GM23248 (cell line): ENCODE measurements around the gene CRHR2.

Source experiments
- EZH2 ChIP-seq: fragments of 200-600 bp; sonication (generic); IDR thresholded peaks from 2 replicates; pipeline ENCODE4 v1.6.1; 2018; ENCODE audit warnings: antibody characterized with exemption, mild to moderate bottlenecking; ENCODE audit not compliant: insufficient read depth, poor library complexity, severe bottlenecking
- EZH2phosphoT487 ChIP-seq: fragments of 200-600 bp; sonication (generic); IDR thresholded peaks from 2 replicates; pipeline ENCODE4 v1.6.1; 2018; ENCODE audit warnings: antibody characterized with exemption, moderate library complexity, mild to moderate bottlenecking, low read depth; ENCODE audit not compliant: insufficient read depth

DNA sequence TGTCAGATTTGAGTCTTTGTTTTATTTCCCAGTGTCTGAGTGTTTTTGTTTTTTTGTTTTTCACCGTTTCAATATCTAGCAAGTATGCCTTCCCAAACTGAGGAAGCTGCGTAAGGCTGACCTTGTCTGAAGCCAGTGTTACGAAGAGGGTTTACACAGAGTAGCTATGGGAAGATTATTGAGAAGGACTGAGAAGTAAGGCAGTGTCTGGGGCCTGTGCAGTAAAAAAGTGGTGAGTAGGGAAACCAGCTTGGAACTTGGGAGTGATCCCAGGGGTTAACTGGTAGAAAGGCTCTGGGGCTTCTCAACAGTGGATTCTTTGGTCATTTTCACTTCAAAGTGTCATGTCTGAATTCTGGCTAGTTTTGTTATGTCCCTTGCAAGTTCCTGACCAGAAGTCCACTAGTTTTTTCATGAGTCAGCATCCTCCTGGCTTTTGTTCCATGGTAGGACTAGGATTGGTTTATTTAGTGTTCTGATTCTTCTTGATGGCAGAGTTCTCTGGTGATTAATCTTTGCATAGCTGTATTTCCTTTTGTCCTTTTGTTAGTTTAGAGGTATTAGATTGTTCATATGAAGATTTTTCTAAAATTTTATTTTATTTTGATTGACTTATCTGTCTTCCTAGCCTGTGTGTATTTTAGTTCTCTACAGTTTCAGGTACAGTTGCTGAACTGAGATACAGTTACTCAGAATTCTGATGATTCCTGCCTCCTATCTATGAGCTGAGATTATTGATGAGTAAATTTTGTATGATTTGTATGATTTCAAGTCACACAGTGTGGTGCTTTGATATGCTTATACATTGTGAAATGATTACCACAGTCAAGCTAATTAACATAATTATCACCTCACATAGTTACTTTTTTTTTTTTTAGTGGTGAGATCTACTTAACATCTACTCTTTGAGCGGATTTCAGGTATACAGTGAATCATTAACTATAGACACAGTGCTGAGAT is 68.6 kb downstream of the CRHR2 start:
- no peak for TF ChIP-seq EZH2phosphoT487
- TF ChIP-seq EZH2: no peak
